ENCODE data around the gene PIGU.
A peak's percentile ranks its signal among the peaks of the same experiment; 100 is the strongest.
"Not testable (repeated sequence)": the region's sequence is repeated elsewhere in the genome, so short reads cannot be mapped to it uniquely, and the experiment has no call there.

PIGU gene, protein sequence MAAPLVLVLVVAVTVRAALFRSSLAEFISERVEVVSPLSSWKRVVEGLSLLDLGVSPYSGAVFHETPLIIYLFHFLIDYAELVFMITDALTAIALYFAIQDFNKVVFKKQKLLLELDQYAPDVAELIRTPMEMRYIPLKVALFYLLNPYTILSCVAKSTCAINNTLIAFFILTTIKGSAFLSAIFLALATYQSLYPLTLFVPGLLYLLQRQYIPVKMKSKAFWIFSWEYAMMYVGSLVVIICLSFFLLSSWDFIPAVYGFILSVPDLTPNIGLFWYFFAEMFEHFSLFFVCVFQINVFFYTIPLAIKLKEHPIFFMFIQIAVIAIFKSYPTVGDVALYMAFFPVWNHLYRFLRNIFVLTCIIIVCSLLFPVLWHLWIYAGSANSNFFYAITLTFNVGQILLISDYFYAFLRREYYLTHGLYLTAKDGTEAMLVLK

DNA sequence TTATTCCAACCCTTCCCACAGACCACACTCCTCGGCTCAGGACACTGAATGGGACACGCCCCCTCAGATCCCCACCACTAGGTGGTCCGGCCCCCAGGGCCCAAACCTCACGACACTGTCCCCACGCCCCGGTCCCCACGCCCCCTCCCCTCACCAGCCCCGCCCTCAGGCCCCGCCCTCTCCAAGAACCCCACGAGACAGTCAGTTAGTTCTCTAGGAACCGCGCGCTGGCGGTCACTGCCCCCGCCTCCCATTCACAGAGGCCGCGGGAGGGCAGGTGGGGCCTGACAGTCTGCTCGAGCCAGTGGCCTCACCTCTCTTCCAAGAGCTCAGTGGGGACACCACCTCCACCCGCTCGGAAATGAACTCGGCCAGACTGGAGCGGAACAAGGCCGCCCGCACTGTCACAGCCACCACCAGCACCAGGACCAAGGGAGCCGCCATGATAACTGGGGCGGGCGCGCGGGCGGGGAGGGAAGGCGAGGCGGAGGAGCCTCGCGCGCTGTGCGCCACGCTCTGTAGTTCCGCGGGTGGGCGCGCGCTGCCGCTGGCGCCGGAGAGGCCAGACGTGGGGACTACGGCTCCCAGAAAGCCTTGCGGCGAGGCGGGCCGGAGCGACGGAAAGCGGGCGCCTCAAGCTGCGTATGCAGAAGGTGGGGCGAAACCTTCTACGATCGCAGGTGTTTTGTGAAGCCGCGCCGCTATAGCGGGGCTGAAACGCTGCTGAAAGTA is at the start of gene PIGU:
Gene PIGU (minus strand): TSS at position 451 of the 732 bp plus-strand sequence. CDS start 7 bp downstream, at position 444.
- peak; percentile 52 to 97 (median 94) for DNase-seq

DNA sequence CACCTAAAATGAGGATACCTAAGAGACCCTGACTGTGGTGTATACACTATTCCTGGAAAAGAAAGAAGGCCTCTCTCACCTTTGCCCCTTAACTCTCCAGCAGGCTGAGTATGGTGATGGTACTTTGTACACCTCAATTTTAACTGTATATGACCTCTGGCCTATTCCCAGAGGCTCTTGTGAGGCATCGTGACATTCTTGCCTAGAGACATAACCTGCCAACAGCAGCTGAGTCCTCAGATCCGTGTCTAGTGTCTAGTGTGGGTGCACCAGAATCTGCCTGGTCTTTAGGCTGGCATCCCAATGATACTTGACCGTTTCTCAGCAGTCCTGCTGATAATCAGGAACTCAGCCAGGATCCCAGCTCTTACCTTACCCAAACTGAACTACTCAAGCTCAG is 47.3 kb upstream of the PIGU start:
- no peak for DNase-seq

DNA sequence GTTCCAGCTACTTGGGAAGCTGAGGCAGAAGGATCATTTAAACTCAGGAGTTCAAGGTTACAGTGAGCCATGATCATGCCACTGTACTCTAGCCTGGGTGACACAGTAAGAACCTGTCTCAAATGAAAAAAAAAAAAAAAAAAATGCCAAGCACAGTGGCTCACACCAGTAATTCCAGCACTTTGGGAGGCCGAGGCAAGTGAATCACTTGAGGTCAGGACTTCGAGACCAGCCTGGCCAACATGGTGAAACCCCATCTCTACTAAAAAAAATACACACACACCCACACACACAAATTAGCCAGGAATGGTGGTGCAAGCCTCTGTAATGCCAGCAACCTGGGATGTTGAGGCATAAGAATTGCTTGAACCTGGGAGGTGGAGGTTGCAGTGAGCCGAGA is 45.7 kb upstream of the PIGU start:
- not testable (repeated sequence) for DNase-seq

DNA sequence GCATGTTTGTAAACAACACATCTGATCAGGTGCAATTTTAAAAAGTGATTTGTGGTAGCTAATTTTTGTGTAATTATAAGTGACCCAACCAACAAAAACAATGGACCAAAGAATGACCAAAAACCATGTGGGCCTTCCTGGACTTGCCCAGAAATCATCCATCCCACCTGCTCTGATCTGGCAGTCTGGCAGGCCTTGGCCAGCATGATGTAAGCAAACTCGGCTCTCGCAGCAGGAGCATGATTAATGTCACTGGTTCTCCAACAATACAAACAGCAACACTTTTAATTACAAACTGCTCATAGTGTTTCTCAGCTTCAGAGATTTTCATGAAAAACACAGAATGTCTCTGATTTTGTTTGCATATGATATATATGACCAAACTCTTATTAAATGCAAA is 43.4 kb upstream of the PIGU start:
- peak in 2 of 58 donors; percentile 16 to 28 for DNase-seq

DNA sequence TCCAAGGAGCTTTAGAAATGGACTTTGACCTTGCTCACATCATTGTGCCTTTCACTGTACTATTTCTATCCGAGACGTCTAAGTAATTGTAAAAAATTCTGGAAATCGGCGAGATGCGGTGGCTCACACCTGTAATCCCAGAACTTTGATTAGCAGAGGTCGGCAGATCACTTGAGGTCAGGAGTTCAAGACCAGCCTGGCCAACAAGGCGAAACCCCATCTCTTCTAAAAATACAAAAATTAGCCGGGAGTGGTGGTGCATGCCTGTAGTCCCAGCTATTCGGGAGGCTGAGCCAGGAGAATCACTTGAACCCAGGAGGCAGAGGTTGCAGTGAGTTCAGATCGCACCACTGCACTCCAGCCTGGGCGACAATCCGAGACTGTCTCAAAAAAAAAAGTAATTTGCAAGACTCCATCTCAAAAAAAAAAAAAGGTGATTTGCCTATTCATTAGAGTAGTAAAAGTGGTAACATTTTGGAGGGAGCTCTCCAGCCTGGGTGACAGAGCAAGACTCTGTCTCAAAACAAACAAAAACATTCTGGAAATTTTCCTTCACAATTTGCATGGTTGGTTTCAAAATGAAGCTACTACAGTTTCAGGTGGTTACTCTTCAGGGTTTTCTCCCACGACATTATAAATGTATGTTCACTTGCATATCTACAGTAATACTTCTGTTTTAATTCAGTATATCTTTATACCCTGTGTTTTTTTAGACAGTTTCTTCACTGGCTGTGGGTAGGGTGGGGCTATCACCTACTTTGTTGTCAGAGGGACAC is 42.5 kb upstream of the PIGU start:
- not testable (repeated sequence) for DNase-seq

DNA sequence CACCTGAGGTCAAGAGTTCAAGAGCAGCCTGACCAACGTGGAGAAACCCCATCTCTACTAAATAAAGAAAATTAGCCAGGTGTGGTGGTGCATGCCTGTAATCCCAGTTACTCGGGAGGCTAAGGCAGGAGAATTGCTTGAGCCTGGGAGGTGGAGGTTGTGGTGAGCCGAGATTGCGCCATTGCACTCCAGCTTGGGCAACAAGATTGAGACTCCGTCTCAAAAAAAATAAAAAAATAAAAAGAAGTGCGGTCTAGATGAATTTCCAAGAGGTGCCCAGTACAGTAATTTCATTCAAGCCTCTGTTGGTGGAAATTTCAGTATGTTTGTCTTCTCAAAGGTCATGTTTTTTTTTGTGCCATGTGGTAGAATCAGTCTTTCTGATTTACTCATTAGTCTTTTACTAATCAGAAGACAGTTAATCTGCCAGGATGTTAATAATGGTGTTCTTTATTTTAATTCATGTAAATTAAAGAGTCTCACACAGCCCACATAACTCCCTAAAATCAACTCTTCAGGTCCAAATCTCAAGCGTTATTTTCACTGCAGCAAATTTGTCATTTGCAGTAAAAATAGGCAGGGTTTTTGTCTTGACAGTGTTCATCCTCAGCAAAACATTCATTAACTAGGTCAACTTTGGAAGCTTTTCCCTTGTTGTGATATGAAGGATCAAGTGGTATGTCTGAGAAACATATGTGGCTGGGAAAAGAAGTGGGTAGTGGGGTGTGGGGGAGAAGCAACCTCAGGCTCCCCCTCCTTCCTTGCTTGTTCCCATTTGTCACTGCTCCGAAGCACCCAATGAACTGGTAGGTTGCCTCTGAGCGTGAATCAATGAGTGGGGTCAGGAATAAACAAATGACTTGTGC is 40.6 kb upstream of the PIGU start:
- DNase-seq, result no peak

DNA sequence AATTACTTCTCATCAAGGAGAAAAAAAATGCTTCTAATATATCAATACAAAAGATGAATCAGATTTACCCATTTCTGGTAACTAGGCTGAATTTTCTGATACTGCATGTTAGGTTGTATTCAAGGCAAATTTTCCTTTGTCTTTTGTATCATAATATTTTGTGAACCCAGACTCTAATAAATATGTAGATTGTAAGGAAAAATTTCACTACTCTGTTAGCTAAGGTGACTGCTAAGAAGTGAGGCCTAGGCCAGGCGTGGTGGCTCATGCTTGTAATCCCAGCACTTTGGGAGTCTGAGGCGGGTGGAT is 40.0 kb upstream of the PIGU start:
- DNase-seq, result no peak

DNA sequence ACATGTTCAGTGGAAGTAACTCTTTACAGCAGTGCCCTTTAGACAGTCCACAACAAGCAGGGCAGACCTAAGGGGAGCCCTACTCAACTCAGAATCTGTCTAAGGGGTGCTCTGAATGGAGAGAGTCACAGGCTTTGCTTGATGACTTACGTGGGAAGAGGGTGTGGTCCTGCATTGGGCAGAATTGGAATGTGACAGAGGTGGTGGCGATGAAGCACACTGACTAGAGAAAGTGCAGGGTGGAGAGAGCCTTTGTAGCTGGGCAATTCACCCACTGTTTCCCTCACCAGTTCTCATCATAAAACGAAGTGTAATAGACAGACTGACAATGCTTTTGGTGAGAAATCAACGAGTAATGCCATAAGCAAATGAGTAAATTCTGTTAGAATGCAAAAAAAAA is 38.5 kb upstream of the PIGU start:
- no peak for DNase-seq

DNA sequence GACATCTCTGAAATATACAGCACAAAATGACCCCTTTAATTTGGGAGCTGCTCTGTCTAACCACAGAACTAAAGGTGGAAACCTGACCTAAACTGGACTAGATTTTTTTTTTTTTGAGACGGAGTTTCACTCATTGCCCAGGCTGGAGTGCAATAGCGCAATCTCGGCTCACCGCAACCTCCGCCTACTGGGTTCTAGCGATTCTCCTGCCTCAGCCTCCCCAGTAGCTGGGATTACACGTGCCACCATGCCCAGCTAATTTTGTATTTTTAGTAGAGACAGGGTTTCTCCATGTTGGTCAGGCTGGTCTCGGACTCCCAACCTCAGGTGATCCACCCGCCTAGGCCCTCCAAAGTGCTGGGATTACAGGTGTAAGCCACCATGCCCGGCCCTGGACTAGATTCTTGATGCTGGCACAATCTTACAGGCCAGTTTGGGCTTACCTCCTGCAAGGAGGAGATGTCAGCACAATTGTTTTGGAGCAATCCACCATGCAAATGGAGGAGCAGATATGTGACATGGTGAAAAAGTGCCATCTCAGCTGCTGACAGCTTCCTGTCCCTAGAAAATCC is 37.1 kb upstream of the PIGU start:
- DNase-seq, result not testable (repeated sequence)

DNA sequence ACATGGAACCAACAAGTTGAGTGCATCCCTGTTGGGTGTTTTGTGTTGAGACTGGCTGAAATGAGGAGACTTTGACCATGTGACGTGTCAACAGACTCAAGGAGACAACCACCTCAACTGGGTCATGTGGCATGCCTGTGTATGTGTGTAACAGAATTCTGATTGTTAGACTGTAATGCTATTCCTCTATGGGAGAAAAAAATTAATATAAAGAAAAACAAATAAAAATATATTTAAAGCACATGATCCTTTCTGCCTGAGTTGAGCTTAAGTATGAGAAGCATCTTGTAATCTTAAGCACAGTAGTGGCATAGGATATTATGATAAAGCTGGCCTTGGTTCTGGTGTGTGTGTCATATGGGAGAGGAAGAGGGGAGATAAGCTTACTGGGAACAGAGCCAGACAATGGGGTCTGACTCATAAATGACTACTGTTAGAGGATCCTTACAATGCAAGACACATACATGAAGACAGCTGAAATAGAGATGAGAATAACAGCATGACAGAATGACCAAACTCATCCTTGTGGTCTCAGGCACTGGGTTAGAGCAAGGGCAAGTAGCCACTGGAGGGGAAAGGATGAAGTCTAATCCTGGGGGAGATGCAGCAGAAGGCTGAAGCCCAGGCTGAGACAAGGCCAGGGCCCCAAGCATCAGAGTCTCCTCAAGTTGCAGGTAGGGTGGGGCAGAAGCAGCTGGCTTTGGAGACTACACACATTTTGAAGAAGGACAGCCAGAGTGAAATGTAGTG is 36.5 kb upstream of the PIGU start:
- DNase-seq, result peak in 1 of 58 donors; percentile 18

DNA sequence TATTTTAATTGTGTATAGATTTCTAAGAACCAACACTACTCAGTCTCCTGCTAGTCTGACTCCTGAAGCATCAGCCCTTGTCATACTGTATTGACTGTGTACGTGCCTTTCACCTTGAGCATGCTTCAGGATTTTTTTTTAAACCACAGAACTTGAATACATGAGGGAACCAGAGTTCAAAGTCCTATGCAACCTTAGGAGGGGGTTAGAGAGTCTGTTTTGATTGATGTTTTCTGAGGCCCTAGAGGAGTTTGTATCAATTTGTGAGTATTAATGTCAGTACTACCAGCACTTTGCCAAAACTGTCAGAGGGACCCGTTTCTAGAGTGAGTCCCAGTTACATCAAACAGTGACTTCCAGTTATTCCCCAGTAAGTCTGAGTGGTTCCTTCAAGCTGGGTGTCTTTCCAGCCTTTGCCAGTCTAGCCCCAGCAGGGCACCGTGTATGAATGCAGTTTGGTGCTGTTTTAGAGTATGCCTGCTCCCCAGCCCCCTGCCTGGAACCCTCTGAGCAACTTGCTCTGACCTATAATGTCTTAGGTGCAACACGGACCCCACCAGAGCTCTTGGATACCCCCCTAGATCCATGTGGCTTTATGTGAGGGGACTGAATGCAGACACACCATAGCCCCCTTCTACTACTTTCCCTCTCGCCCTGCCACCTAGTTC is 35.8 kb upstream of the PIGU start:
- no peak for DNase-seq

DNA sequence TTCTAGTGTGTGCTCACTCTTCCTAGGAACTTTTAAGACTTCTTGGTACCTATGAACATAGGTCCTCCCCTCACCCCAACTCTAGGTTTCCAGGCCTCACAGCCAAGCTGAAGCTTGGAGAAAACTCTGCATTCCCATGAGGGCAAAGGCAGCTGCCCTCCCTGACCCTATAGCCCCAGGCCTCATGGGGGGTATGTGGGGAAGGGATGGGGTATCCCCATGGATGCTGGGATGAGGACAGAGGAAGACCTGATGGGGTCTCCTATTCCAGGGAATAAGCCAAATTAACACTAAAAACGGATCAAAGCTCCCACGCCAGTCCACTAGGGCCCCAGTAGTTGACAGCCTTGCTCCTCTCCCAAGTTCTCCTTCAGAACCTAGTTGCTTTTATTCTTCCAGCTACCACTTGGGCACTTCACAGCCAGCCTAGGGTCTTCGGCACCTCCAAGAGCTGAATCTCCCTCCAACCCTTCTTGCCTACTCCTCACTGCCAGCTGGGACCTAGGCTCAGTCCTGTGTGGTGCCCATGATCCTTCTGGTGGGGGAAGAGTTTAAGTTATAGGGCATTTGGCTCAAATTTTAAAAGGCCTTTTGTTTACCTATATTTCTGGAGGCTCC is 35.0 kb upstream of the PIGU start:
- DNase-seq, result no peak

DNA sequence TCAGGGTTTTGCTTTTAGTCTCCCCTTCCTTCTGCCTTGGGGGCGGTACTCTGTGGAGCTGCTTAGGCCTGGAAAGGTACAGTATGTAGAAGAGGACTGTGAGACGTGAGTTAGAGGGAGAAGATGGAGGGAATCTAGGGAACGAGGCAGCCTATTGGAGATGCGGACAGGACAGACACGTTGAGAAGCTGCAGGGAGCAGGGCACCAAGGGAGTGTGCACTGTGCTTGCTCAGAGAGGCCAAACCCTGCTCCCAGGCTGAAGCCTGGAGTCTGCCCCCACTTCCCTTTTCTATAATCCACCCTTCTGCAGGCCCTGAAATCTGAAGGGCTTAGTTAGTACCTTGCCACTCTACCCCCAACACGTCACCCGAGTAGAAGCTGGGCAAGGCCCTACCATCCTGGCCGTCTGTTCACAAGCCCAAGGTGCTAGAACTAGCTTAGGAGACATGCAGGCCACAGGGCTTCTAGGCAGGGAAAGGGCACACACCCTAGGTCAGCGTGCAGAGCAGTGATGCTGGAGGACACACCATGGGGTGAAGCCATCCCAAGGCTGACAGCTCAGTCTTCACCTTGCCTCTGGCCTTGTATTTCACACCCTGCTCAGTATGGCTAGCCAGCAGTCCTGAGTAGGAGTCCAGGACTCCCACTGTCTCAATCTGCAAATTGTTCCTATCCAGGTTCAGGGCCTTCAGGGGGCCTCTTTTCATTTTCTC is 34.1 kb upstream of the PIGU start:
- no peak for DNase-seq

DNA sequence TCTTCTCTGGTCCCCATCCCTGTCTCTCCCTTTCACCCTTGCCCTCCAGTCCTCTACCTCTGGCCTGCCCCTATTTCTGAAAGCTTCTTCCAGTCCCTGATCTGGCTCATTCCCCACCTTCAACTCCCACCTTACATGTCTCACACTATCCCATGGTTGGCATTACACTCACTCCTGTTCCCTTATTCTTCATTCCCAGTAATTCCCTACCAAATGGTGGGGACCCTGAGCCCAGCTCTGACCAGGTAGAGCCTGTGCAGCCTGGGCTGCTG is 33.6 kb upstream of the PIGU start:
- no peak for DNase-seq

DNA sequence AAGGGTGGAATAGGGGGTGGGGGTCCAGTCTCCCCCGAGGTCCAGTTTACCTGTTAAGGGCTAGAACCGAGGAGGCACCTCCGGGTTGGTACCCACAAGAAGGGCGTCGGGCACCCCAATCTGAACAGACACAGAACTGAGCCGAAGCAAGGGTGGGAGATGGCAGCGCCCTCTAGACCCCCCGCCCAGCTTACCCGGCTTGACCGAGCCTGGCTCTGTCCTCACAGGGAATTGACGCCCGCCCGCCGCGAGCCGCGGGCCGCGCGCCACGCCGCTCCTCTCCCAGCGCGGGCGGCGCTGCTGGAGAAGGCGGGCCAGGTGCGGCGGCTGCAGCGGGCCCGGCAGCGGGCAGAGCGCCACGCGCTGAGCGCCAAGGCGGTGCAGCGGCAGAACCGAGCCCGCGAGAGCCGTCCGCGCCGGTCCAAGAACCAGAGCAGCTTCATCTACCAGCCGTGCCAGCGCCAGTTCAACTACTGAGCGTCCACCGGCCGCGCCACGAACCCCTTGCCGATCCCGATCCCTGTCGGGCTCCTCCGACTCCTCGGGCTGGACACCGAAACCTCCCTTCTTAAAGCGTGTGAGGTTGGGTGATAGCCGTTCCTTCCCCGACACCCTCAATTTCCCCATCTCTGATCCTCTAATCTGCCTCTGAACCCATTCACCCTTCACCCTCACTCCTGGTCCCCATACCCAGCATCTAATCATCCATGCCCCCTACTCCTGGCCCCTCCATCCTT is 33.1 kb upstream of the PIGU start:
- peak in 54 of 58 donors; percentile 13 to 89 (median 78) for DNase-seq

DNA sequence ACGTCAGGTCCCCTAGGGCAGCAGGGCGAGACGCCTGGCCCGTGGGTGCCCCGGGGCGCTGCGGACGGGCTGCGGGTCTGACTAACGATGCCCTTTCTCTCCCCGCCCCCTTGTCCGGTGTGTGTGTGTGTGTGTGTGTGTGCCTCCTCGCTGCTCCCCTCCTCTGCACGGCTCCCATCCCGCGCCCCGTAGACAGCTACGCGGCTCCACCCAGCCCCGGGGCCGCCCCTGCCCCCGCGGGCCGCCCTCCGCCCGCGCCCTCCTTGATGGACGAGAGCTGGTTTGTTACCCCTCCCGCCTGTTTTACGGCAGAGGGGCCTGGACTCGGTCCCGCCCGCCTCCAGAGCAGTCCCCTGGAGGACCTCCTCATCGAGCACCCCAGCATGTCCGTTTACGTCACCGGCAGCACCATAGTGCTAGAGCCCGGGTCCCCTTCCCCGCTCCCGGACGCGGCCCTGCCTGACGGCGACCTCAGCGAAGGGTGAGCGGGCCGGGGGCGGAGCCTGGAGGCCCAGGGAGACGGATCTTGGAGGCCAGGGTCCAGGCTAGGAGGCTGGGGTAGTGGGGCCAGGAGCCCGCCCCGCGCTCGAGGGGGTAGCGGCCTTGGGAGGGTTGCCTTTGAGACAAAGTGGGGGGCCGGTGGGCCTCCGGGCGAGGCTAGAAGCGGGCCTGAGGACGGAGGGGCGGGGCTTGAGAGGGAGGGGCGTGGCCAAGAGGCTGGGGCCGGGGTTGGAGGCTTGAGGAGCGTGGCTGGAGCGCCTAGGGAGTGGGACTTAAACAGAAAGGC is 32.3 kb upstream of the PIGU start:
- peak in 54 of 58 donors; percentile 20 to 90 (median 78) for DNase-seq

DNA sequence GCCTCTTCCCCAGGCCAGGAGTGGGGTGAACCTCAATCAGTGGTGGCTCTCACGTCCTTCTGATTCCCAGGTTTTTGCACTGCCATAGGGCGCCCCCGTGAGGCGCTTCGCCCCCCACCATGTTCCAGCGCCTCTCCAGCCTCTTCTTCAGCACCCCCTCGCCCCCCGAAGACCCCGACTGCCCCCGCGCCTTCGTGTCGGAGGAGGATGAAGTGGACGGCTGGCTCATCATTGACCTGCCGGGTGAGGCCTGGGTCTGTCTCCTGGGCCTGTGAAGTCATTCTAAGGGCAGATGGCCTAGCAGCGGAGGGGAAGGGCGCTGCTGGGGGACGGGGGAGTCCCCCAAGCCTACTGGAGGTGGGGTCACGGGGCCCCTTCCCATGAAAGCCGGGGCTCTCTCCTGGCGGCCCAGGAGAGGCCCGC is 31.7 kb upstream of the PIGU start:
- DNase-seq, result peak in 39 of 58 donors; percentile 11 to 62 (median 40)

Measured in anterior cingulate cortex (tissue), 58 donors.